Measurements from ENCODE around the gene IL1RL1. TPM values are rescaled to one million over a fixed set of nuclear protein-coding genes. Genes with fewer than 3 reads are reported as not detected.
A peak's percentile ranks its signal among the peaks of the same experiment; 100 is the strongest.

IL1RL1 gene
- total RNA-seq, result 4.0 TPM

DNA sequence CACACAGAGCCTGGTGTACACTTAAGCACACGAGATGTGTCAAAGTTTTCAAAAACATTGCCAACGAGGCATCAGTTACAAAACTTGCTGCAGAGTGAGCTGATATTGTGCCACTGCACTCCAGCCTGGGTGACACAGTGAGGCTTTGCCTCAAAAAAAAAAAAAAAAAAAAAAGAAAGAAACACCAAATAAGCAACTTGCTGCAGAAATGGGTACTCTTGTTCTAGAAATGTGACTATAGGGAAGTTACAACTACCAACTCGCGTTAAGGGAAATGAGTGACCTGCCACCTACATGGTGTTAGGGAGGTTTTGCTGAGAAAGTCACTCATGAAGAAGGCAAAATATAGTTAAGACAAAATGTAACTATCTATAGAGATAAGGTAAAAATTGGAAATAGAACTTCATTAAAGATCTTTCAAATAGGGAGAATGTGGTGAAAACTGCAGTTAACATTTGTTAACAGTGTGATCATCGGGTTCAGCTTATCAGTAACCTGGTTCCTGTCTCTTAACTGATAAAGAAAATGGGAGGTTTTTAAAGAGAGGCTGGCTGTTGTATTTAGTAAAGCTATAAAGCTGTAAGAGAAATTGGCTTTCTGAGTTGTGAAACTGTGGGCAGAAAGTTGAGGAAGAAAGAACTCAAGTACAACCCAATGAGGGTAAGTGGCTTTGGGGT is at the start of gene IL1RL1:
IL1RL1 (plus strand) TSS at position 600 of the 677 bp plus-strand sequence. CDS start 26,702 bp downstream, outside the sequence.
- no peak for DNase-seq

- no peak for DNase-seq
These were observed 48.9 kb upstream of the IL1RL1 start for GRCh38 chr2:102262216-102263129.

DNA sequence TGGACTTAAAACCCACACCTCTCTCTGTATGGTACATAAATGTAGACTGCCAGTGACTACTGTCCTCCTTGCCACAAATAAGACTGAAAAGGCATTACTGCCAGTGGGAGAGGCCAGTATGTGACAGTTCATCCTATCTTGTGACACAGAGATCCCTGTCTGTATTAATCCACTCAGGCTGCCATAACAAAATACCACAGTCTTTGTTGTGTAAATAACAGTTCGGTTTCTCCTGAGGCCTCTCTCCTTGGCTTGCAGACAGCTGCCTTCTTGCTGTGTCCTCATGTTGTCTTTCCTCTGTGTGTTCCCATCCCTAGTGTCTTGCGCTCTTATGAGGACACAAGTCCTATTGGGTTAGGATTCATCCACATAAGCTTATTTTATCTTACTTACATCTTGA is 46.4 kb upstream of the IL1RL1 start:
- DNase-seq, result no peak

DNA sequence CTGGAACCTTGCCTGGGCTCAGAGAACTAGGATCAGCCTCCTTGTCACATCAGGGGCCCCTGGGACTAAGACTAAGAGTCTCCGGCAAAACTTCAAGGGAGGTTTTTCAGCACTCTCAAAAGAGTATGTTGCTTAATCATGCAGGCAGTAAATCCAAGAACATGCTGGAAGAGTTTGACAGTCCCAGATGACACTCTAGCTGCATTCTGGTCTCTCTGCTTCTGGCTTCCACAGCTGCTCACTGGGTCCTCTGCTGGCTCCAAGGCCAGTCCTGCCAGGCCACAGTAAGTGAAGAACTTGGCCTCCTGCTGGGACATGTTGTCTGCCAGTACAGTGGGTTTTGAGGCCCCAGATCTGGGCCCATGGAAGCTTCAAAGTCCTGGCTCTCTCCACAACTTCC is 45.2 kb upstream of the IL1RL1 start:
- no peak for DNase-seq

GRCh38 chr2:102267774-102268173 is 43.6 kb upstream of the IL1RL1 start:
- no peak for DNase-seq

DNA sequence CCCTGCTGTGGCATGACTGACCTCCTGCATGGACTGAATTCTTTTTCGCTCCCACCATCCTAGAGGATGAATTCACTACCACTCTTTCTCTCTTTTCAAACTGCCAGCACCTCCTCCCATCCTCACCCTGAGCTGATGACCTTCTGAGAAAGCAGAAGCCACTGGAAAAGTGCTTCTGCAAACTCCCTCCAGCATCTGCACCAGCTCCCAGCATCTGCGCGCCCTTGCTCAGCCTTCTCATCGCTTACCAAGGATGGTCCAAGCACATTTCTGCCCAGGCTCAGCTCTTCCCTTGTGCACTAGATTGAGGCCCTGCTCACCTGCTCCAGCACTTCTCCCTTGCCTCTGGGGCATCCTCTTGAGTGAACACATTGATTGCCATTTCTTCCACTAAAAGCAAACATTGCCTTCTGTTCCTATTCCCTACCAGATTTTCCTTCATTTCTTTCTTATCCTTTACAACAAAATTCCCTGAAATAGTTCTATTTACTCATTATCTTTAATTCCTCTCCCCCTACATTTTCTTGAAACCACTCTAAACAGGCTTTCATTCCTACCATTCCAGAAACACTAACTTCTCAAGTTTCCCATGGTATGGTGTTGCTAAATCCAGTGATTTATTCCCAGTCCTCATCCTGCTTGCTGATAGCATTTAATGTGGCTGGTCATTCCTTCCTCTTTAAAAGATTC is 42.7 kb upstream of the IL1RL1 start:
- no peak for DNase-seq

DNA sequence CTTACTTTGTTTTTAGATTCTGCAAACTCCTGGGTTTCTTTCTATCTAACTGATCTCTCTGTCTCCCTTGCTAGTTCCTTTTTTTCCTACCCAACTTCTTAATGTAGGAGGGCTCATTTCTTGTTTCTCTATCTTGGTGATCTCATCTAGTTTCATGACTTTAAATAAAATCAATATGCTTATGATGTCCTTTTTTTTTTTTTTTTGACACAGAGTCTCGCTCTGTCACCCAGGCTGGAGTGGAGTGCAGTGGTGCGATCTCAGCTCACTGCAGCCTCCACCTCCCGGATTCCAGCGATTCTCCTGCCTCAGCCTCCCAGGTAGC is 42.2 kb upstream of the IL1RL1 start:
- DNase-seq, result no peak

- no peak for DNase-seq
These were observed 39.5 kb upstream of the IL1RL1 start for GRCh38 chr2:102271844-102272243.

GRCh38 chr2:102273619-102274211 is 37.6 kb upstream of the IL1RL1 start:
- no peak for DNase-seq

DNA sequence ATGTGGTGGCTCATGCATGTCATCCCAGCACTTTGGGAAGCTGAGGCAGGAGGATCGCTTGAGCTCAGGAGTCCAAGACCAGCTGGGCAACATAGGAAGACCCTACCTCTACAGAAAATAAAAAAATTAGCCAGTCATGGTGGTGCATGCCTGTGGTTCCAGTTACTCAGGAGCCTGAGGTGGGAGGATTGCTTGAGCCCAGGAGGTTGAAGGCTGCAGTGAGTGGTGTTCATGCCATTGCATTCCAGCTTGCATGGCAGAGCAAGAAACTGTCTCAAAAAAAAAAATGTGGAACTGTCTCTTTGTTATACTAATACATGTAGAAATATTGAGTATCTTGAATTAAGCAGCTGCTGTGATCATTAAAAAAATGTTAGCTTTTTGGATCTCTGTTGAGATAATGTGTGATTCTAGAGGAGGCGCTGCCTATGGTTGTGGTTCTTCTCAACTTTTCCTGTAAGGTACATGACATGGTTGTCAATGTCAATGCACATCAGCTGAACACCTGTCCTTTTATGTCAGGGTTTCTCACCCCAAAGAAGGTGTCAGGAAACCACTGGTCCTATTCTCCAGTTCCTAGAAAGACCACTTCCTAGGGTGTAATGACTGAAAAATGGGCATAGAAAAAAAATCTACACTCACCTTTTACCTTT is 34.7 kb upstream of the IL1RL1 start:
- no peak for DNase-seq

DNA sequence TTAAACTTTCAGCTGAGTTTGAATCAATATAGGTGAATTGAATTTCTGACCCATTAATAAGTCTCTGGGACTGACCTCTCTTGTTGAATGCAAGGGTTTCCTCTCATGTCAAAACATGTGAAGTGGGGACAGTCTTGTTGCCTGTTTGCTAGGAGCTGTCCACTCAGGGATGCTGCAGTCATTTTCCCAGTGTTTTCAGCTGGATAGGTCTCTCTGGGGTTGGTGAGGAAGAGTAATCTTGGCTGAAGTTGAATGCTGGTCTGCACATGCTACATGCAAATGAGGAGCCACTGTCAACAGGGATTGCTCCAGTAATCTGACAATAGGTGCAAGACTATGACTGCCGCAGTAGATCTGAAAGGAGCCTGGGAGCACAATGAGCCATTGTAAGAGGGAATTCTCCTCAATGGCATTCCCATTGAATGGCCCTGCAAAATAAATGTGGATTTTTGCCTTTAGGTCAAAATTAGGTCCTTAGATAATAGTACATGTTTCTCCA is 34.1 kb upstream of the IL1RL1 start:
- no peak for DNase-seq

- DNase-seq, result peak; percentile 77
These were observed 32.5 kb upstream of the IL1RL1 start for GRCh38 chr2:102278720-102279390.

DNA sequence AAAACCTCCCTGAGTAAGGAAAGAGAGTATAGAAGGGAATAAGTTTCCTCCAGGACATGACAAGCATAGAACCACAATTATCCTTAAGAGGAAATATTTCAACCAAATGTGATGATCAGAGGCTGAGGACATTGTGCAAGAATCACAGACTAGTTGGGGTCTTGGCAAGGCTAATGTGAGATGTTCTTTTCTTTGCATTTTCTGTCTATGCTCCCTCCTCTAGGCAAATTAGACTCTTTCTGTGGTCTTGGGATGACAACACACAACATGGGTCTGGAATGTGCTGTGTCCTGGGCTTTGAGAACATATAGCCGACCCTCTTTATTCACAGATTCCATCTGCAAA is 32.0 kb upstream of the IL1RL1 start:
- DNase-seq, result no peak

- no peak for DNase-seq
These were observed 28.7 kb upstream of the IL1RL1 start for GRCh38 chr2:102282678-102283091.

GRCh38 chr2:102283996-102284395 is 27.4 kb upstream of the IL1RL1 start:
- no peak for DNase-seq

GRCh38 chr2:102284611-102285010 is 26.8 kb upstream of the IL1RL1 start:
- DNase-seq, result no peak

GRCh38 chr2:102285368-102285767 is 26.0 kb upstream of the IL1RL1 start:
- DNase-seq, result no peak

DNA sequence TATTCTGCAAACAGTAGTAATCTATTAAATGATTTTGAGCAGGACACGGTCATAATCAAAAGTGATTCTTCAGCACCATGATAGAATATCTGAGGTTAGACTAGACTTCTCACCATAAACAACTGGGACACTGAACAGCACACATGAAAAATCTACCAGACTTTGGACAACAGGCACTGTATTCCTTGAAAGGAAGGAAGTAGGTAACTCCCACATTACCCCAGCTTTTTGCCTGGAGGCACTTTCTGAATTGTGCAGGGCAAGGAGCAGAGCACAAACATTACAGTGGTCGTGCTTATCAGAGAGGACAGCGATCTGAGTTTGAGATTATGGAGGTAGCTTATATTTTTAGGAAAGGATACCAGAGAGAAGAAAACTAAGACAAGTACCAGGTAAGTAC is 25.3 kb upstream of the IL1RL1 start:
- DNase-seq, result no peak

DNA sequence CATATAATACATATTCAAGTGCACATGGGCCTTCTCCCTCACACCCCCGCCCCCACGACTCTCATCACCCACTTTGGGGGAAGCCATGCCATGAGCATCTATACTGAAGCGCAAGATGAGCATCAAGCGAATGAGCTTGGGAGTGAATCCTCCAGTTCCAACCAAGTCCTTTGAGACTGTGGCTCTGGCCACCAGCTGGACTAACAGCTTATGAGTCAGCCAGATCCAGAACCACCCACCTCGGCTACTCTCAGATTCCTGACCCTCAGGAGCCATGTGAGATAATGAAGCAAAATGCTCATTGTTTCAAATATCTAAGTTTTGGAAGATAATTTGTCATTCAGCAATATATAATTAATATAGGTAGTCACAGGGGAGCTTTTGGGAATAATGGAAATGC is 22.2 kb upstream of the IL1RL1 start:
- DNase-seq, result no peak

DNA sequence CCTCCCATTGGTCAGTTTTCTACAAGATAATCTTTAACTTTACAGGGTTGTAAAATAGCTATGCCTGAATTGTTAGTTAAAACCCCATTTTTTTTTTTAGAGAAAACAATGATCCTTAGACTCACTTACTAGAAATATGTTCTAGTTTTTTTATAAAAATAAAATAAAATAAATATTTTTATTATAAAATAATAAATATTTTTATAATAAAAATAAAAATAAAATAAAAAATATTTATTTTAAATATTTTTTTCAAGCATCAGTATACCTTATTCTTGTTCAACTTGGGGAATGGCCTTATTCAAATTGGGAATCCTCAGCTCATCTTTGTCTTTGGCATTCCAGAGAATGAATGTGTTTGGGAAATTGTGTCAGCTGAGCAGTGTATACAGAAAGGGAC is 20.8 kb upstream of the IL1RL1 start:
- DNase-seq, result no peak

DNA sequence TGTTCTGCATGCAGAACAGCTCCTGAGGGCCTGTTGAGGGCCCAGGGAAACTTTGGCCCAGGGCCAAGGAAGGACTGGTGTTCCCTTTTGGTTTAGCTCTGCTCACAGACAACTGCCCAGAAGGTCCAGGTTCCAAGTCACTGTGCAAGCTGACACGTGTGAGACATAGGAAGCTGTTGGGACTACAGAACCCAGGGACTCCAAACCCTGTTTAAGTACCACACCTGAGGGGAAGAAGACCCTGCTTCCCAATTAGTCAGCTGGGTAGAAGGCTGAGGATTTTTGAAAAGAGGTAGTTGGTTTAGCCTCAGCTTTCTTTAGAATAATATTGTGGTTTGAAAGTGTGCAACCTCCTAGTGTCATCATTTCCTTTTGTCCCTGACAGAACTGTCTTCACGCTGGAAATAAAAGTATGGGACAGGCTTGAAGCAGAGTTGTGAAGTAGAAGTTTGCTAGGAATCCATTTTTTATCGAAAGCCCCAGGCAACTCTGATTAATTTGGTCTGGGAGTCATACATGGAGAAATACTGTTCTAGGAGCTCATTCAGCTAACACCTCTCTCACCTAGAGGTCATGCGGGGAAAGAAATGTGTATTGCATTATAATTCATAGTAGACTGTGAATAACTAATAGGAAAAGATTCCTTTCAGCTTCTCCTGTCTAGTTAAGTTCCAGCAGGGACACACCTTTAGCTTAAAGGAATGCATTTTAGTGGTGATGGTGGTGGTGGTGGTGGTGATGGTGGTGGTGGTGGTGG is 19.9 kb upstream of the IL1RL1 start:
- peak; percentile 55 for DNase-seq

All from tongue (tissue), 2 donors.